ENCODE data around the gene NUP62.

GRCh38 chr19:49929121-49929610 lies at the start of gene NUP62, which contains the start of gene ATF5:
- no peak for TF ChIP-seq YY1 (IDR thresholded peaks at IDR 0.05; ENCODE audit: insufficient read depth, insufficient read length)
- no peak for TF ChIP-seq ZNF274 (IDR thresholded peaks at IDR 0.05; ENCODE audit: low read depth, low read length)
